Measurements from ENCODE around the gene MORC4.
"Not testable (repeated sequence)": the region's sequence is repeated elsewhere in the genome, so short reads cannot be mapped to it uniquely, and the experiment has no call there.

Gene MORC4

GRCh38 chrX:107000013-107000515 lies at the start of gene MORC4:
Gene MORC4 (minus strand): TSS chrX:107000212. CDS start chrX:106999969, 243 bp downstream.
- peak; percentile 52 for DNase-seq (ENCODE audit: low read depth)

- no peak for DNase-seq (ENCODE audit: low read depth)
Observed at GRCh38 chrX:107047622-107048021, 47.6 kb upstream of the MORC4 start.

GRCh38 chrX:107029752-107030151 lies 29.7 kb upstream of the MORC4 start:
- DNase-seq (ENCODE audit: low read depth) = no peak

DNA sequence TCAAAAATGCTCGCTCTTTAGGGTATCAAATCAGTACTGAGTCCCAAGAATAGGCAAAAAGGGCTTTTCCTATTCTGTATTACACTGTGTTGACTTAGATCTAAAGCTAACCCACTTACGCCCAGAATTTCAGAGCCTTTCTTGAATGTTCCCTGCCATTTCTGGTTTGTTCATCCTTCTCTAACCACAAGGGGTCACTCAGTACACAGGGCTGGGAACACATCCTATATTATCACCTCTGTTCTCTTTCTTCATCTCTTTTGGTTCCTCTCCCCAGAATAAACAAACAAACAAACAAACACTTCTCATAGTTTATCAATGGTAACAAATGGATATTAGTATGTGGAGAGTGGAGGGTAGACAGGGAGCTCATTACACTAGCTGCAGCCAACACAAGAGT lies 25.5 kb upstream of the MORC4 start:
- no peak for DNase-seq (ENCODE audit: low read depth)

DNA sequence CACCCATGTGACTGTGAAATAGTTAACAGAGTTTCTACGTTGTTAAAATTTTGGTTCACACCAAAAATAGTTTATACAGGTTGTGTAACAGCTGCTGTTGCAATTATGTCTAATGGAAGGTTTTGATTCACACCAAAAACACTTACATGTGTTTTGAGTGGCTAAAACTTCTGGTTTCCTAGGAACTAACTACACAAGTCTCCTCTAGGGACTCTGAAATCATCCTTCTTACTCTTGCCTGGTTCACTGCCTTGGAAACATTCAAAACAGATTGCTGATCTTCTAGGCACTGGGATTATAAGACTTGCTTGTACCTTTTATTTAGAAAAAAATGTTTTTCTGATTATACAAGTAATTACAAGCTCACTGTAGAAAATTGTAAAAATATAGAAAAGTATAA lies 14.9 kb upstream of the MORC4 start:
- no peak for DNase-seq (ENCODE audit: low read depth)

GRCh38 chrX:107008034-107008433 lies 8.0 kb upstream of the MORC4 start:
- no peak for DNase-seq (ENCODE audit: low read depth)

GRCh38 chrX:106999002-106999975 lies 723 bp downstream of the MORC4 start:
- DNase-seq (ENCODE audit: low read depth) = peak; percentile 12

DNA sequence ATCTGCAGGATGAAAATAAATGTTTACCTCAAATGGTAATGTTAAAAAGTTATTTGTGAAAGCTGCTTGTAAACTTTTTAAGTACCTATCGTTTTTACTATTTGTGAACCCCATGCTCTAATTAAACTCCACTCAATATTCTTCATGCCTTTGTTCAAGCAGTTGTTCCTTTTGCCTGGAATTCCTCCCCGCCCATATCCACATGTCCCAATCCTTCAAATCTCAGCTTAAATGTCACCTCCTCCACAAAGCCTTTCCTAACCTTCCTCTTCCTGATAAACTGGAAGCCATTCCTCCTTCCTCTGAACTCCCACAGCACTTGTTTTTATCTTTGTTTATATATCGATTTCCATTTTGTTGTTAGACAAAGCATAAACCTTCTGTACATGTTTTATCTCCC lies 2.4 kb downstream of the MORC4 start:
- no peak for DNase-seq (ENCODE audit: low read depth)

DNA sequence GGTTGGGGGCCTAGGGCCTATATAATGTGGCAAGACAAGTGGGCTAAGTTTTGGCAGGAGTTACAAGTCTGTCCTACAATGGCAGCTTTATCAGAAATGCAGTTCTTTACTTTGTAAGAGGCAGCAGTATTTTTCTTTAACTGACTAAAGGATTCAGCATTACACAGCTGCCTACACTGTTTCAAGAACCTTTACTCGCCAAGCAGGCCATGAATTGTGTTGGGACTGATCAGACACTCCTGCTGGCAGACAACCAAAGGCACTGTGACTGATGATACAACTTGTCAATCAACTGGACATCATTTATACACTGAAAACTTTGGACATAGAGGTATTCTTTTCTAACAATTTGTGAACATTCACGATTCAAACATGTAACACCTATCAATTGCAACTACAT lies 4.3 kb downstream of the MORC4 start:
- DNase-seq (ENCODE audit: low read depth) = no peak

DNA sequence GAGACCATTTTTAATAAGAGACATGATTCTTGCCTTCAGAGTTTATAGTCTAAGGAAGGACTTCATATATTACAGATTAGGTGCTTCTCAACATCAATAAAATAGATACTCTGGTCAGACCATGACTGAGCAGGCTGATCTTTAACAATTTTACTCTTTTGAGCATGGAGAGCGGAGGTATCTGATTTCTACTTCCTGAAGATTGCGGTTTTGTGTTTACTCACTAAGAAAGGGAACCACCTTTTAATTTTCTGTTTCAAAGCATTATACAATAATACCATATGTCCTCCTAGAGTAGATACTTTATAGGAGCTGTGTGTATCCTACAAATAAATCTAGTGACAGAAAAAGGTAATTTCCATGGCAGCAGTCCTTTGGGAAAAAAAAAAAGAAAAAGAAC lies 12.5 kb downstream of the MORC4 start:
- no peak for DNase-seq (ENCODE audit: low read depth)

- DNase-seq (ENCODE audit: low read depth) = no peak
Observed at GRCh38 chrX:106980952-106981626, 18.9 kb downstream of the MORC4 start.

- DNase-seq (ENCODE audit: low read depth) = no peak
Observed at GRCh38 chrX:106976416-106976815, 23.6 kb downstream of the MORC4 start.

- no peak for DNase-seq (ENCODE audit: low read depth)
Observed at GRCh38 chrX:106973433-106974149, 26.4 kb downstream of the MORC4 start.

GRCh38 chrX:106972896-106973295 lies 27.1 kb downstream of the MORC4 start:
- no peak for DNase-seq (ENCODE audit: low read depth)

DNA sequence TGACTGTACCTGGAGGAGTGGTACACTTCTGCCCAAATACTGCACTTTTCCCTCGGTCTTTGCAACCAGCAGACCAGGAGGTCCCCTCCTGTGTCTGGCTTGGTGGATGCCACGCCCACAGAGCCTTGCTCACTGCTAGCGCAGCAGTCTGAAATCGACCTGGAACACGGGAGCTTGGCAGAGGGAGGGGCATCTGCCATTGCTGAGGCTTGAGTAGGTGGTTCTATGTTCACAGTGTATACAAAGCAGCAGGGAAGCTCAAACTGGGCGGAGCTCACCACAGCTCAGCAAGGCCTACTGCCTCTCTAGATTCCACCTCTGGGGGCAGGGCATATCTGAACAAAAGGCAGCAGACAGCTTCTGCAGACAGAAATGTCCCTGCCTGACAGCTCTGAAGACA lies 33.5 kb downstream of the MORC4 start:
- not testable (repeated sequence) for DNase-seq (ENCODE audit: low read depth)

GRCh38 chrX:106964290-106964689 lies 35.7 kb downstream of the MORC4 start:
- no peak for DNase-seq (ENCODE audit: low read depth)

DNA sequence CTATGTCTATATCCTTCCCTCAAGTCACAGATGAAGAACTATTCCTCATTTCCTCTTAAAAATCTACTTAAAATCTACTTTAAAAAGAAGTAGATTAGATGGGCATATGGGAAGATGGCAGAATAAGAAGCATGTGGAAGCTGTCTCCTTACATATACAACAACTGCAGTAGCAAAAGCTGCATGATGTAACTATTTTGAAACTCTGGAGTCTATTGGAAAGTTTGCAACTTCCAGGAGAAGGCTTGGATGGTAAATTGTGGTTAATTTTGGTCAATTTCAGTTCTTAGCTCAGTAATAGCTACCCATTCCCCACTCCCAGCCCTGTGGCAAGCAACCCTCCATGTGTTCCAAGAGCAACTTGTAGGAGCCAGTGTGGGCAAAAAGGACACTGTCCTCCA lies 36.9 kb downstream of the MORC4 start:
- DNase-seq (ENCODE audit: low read depth) = no peak

DNA sequence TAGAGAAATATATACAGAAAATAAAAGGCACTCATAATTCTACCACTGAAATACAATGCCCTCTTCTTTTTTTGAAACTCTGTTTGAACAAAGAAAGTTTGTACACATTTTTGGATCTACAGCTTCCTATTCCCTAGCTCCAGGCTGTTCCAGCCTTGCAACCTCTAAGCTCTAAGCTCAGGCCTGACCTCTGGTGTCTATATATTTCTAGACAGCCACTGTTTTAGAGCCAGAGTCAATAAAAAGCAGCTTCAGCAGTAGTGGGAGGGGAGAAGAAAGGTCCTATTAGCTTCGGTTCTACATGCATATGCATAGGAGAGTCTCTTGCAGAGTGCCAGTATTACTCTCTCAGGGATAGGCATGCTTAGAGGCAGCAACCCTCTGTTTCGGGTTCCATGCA lies 40.1 kb downstream of the MORC4 start:
- no peak for DNase-seq (ENCODE audit: low read depth)

GRCh38 chrX:106957856-106958255 lies 42.2 kb downstream of the MORC4 start:
- DNase-seq (ENCODE audit: low read depth) = no peak

DNA sequence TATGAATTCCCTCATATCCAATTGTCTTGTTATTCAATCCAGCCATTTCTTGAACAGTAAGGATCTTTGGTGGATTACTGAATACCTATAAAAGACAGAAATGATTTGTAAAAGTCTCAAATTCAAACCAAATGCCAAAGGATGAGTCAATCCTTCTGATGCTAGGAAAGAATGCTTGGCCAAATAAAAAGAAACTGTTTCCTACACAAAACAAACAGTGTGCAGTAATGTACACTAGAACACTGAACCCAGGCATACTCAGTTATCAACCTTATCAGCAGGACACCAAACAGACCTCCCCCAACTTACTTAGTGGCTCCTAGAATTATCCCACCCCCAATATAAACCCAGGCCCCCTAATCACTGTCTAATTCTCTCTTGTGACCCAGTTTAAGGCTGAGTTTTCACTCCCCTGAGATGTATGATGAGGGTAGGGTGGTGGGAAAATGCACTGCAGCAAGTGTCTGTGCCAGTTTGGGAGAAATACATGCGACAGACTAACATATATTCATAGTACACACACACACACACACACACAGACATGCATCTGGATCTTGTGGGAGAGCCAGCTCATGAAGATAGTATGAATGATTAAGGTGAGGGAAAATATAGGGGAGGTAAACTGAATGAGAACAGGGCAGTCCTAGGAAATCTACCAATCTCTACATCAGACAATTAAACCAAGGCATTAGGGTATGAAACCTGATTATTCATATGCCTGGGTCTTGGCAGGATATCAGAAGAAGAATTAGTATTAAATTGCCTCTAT lies 44.8 kb downstream of the MORC4 start:
- no peak for DNase-seq (ENCODE audit: low read depth)

- DNase-seq (ENCODE audit: low read depth) = no peak
Observed at GRCh38 chrX:106954041-106954440, 46.0 kb downstream of the MORC4 start.

DNA sequence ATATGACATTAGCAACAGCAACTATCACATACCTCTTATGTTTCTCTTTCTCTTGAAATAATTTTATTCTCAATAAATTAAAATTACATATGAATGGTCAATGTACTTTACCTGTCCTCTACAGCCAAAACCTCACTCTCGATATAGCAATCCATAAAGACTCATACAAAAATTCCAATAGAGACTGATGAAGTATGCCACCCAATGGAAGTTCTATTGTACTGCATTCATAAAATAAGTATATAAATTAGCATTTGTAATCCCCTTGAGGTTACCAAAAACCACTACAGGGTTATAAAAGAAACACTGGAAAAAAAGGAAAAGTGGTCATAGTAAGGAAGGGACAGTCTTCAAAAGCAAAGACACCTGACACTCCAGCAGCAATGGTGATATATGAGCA lies 47.0 kb downstream of the MORC4 start:
- DNase-seq (ENCODE audit: low read depth) = no peak

Data from stimulated activated CD4-positive, alpha-beta T cell treated with anti-CD3 and anti-CD28 coated beads, Interleukin-2, amount 100 ng/mL, for 4 hours (primary cell).